HG03097 (cell line): ENCODE data around the gene EXOC3L4.
A peak's percentile ranks its signal among the peaks of the same experiment; 100 is the strongest.

Source experiments
- ATAC-seq: cut with Tn5 transposase; IDR thresholded peaks from one replicate; pipeline ENCODE4 v1.9.1; 2021; ENCODE audit not compliant: unreplicated experiment, low FRiP score

EXOC3L4 gene

GRCh38 chr14:103129301-103130016 lies 34.9 kb downstream of the EXOC3L4 start:
- no peak for ATAC-seq

DNA sequence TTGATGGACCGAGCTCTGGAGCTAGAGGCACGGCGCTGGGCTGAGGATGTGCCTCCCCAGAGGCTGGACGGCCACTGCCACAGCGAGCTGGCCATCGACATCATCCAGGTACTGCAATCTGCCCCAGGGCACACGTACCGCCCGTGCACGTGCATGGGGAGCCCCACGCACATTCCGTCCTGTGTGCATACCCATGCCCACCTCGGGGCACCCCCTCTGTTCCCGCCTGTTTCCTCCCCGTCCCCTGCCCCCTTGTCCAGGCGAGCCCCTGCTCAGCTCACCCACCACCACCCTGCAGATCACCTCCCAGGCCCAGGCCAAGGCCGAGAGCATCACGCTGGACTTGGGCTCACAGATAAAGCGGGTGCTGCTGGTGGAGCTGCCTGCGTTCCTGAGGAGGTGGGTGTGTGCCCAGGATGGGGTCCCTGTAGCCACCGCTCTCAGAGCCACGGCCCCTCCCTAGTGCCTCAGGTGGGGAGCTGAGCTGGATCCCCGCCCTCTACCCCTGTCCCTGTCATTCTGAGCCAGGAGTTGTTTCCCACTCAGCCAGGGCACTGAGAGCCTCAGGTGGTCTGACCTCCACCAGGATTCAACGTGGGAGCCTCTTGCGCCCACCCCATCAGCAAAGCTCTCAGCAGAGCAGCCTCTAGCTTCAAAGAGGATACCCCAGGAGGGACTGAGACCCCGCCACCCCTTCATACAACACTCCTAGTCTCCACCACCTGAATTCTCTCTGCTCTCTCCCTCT lies 35.7 kb downstream of the EXOC3L4 start:
- no peak for ATAC-seq

- ATAC-seq: no peak
Observed at GRCh38 chr14:103130965-103131364, 36.4 kb downstream of the EXOC3L4 start.

DNA sequence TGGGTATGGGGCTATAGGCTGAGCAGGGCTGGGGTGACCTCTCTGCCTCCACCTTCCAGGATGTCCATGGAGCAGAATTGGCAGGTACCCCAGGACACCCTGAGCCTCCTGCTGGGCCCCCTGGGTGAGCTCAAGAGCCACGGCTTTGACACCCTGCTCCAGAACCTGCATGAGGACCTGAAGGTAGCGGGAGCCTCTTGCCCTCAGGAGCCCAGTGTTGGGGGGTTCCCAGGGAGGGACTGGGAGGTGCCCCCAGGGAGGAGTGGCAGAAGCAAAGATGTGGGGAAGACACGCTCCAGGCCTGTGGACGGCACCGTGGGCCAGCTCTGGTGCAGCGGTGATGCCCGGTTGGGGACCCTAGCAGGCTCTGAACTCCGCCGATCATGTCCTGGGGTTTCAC lies 37.1 kb downstream of the EXOC3L4 start:
- ATAC-seq: no peak

DNA sequence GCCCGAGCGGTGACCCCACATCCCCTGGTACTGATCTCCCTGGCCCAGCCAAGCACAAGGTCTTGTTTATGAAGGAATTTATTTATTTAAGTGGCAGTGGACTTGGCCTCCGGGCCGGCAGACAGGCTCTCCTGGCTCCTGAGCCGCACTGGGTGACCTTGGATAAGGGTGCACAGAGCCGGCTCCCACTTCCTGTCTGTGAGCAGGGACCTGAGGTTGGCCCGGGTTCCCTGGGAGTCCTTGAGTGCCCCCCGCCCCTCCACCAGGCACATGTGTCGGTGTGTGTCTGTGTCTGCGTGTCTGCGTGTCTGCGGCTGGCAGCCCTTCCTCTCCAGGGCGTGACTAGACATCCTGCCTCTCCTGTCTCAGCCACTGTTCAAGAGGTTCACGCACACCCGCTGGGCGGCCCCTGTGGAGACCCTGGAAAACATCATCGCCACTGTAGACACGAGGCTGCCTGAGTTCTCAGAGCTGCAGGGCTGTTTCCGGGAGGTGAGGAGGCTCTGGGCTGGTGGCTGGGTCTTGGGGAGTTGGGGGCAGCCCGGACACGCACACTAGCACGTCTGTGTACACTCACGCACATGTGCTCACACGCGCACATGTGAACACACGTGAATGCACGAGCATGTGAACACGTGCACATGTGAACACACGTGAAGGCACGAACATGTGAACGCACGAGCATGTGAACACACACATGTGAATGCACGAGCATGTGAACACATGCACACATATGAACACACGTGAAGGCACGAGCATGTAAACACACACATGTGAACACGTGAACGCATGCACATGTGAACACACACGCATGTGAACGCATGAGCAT lies 38.1 kb downstream of the EXOC3L4 start:
- ATAC-seq: no peak

DNA sequence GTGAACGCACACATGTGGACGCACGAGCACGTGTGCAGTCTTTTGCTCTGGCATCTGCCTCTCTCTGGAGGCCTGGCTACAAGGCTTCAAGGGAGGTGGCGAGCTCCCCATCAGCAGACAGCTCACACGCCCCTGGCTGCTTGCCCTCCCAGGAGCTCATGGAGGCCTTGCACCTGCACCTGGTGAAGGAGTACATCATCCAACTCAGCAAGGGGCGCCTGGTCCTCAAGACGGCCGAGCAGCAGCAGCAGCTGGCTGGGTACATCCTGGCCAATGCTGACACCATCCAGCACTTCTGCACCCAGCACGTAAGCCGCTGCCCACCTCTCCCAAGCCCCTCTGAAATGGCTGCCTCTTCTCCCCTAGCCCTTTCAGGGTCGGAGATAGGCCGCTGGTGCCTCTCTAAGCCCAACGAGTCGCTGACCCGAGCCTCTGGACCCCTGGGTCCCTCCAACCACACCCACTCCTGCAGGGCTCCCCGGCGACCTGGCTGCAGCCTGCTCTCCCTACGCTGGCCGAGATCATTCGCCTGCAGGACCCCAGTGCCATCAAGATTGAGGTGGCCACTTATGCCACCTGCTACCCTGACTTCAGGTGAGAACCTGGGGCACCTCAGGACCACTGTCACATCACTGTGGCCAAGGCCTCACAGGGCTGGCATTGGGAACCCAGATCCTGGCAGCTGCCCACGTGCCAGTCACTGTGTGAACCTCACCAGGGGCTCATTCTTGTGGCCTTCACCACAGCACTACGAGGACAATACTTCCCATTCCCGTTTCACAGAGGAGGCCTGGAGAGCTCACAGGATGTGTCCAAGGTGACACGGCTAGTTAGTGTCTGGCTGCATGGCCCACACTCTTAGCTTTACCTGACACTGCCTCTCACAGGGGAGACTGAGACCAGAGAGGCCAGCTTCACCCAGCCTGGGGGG lies 39.0 kb downstream of the EXOC3L4 start:
- no peak for ATAC-seq

- no peak for ATAC-seq
Observed at GRCh38 chr14:103134405-103134804, 39.9 kb downstream of the EXOC3L4 start.

DNA sequence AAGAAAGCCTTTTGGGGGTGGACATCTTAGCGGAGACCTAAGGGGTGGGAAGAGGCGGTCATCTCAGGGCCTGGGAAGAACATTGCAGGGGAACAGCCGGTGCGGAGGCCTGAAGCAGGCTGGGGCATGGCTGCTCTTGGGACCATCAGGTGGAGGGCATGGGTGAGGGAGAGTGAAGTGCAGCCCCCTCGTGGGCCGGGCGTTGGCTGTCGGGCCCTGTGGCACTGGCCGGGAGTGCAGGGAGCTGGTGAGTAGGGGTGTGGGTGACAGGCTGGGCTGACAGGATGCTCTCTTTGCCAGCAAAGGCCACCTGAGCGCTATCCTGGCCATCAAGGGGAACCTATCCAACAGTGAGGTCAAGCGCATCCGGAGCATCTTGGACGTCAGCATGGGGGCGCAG lies 40.4 kb downstream of the EXOC3L4 start:
- ATAC-seq: no peak

DNA sequence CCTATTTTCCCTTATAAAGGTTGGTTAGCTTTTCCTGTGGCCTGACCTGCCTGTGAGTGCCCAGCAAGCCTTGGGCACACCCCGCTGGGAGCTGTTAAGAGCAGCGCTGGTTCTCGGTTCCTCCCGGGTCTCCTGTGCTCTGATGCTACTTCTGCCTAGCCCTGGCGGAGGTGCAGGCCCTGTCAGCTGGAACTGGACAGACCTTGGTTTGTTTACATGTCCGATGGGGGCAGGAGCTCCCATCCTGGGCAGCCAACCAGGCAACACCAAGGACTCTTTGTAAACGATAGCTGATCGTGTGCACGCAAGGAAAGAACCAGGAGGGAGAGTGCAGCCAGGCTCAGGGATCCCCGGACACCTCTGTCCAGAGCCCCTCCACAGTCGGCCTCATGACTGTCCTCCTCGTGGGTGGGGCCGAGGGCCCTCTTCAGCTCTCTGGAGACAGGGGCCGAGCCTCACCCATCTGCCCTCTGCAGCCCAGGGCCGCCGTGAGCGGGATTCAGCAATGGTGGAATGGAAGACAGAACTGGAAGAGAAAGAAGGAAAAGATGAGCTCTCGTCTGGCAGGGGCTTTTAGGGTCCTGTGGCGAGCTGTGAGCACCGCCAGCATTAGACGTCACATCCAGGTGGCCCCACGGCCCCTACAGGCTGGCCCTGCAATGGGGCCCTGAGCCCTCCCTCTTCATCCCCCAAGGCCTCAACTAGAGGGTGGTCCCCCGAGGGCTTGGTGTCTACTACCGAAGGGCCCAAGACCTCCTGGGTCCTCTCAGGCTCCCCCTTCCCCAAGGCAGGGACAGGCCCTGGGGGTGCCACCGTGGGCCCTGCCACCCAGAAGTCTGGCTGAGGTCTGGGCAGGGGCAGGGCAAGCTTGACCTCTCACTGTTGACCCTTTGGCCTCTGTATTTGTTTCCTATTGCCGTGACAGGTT lies 41.1 kb downstream of the EXOC3L4 start:
- ATAC-seq: no peak

GRCh38 chr14:103136388-103137271 lies 42.1 kb downstream of the EXOC3L4 start:
- ATAC-seq: no peak

DNA sequence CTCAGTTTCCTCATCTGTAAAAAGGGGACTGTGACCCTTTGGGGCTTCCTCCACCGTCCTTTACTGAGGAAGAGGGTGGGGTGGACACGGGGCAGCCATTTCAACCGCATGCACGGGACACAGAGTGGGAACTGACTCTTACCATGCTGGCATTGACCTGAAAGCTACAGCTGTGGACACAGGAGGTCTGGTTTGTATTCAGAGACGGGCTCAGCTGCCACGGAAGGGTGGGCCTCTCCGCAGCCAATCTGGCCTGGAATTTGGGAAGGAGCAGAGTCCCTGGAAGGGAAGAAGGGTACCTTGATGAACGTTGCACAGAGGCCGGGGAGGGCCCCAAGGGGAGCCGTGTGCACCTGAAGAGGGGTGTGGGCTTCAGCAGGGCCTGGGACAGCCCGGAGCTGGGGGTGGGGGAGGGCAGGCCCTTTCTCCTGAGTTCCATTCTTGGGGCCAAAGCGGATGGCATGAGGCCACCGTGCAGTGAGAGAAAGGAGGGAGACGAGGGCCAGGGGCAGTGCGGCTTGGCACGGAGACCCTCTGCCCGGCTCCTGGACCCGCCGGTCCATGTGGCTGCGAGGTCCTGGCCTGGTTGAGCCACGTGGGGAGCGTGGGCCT lies 43.3 kb downstream of the EXOC3L4 start:
- no peak for ATAC-seq

DNA sequence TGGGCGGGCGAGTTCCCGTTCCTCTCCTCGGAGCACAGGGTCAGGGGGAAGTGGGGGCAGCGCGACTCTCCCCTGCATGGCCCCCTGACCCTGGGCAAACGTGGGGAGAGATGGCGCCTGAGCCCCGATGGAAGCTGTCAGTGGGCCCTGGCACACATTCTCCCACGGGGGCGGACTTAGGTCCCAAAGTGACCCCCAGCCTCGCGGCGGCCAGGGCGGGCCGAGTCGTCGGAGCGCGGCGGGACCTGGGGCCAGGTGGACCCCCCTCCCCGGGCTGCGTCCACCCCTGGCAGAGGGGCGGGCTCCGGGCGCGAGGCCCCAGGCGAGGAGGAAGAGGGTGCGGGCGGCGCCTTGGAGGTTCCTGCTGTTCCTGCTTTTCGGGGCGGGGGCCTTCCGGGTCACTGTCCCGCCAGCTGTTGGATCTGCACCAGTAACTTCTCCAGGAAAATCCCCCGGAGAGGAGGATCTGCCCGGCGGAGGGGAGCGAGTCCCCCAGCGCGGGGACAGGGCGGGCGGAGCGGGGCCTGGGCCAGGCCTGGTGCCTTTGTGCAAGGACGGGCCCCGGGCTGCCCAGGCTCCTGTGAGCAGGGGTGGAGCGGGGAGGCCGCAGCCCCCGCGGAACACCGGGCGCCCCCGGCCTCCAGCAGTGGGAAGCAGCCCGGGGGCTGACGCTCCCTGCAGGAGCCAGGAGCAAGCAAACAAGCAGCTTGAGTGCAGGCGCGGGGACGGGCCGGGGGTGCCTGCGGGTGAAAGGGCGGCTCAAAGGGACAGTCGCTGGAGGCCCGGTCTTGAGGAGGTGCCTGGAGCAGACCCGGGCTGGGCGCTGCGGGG lies 44.0 kb downstream of the EXOC3L4 start:
- ATAC-seq: no peak

DNA sequence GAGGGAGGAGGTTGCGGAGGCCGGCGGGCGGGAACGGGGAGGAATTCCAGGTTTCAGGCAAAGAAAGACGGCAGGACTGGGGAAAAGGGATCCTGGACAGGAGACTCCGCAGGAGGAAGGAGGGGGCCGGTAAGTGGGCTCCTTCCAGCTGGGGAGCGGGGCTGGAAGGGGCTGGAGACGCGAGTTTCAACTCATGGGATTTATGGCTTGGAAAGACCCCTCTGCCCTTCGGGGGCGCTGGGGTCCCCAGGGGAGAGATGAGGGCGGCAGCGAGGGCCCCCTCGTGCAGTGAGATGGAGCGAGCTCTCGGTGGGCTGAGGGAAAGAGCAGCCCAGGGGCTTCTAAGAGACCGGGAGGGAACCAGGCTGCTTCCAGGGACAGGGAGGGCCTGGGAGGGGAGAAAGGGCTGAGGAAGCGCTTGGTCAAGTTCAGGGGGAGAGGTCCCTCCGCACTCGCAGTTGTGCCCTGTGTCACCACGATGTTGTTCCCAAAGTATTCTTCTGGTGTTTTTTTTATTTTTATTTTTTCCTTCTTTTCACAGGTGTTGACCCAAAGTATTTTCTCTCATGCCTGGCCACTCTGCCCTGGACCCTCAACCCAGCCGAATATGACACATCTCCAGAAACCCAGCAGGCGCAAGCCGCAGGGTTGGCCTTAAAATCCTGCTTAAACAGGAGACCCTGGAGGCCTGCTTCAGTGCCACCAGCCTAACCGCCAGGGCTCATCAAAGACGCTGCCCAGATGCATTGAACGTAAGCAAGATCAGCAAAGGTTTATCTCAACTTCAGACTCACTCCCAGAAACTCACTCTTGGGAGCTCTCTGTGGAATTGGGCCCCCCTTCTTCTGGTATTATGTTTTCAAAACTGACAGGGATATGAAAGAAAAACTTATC lies 44.9 kb downstream of the EXOC3L4 start:
- ATAC-seq: no peak

DNA sequence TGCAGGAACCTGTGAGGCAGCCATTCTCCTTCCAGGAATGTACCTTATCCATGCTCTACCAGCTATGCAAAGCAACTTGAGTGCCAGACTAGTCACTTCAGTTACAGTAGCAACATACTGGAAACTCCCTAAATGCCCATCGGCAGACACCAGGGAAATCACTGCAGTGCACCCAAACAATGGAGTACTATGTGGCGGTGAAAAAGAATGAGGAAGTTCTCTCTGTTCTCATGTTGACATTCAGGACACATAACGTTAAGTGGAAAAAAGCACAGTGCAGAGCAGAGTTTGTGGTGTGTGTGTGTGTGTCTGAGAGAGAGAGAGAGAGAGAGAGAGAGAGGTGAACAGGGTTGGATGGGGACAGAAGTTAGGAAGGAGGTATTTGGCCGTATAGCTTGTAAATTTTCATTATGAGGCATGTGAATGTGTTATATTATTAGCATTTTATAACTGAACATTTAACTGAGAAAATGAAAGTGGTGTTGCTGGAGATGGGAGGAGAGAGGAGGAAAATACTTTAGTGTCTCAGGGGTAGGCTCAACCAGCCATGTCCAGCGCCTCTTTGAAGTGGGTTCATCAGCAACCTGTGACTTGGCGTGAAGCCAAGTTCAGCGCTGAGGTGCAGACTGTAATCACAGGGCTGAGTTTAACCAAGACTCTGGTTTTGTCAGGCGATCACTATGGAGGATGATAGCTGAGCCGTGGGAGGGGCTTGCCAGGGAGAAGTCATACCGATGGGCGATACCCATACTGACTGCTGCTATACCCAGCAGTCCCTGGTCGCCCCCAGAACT lies 46.0 kb downstream of the EXOC3L4 start:
- peak; percentile 45 for ATAC-seq

DNA sequence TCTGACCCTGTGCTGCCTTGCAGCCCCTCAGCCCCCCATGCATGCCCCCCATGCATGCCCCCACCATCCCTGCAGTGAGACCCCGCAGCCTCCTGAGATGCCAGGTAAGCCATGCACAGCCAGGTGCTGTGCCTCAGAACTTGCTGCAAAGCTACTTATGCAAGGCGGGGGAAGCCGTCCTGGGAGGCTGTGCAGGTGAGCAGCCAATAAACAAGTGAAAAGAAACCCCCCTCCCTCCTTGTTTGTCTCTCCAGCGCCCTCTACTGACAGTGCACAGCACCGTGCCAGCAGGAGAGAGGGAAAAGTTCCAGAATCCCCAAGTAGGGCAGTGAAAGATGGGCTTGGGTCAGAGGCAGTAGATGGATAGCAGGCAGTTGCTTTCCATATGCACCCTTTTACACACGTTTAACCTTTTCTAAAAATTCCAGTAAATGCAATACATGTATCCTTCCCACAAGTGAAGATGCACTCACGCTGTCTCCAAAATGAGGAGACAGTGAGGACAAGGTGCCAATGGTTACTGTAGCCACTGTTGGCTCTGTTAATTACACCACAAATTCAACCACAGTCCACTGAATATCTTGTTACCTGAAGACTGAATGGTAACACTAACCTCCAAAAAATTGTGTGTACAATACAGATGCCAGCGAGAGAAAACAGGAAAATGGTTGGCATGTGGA lies 46.7 kb downstream of the EXOC3L4 start:
- ATAC-seq: no peak
